Astrocyte (in vitro differentiated cells and primary cell): Measurements from ENCODE around the gene SPNS2. TPM values are rescaled to one million over a fixed set of nuclear protein-coding genes. Genes with fewer than 3 reads are reported as not detected.

Source experiments
- DNase-seq: peaks from one replicate; pipeline ENCODE4 v3.0.0-alpha.2; 2010; ENCODE audit warnings: low read depth
- FAIRE-seq: peaks from 2 replicates; lab custom pipeline; 2011; peaks lifted over from hg19 to GRCh38; lab: Jason Lieb, UNC
- H2AFZ ChIP-seq: 2 replicates; pipeline ENCODE4 v1.6.0; 2012; ENCODE audit warnings: low read depth, low read length, inconsistent platforms
- H3K27ac ChIP-seq: 2 replicates; pipeline ENCODE4 v1.5.1; 2011; ENCODE audit warnings: low read depth, low read length, inconsistent platforms
- H3K27me3 ChIP-seq: 2 replicates; pipeline ENCODE4 v1.6.0; 2011; ENCODE audit warnings: low read length, inconsistent platforms; ENCODE audit not compliant: insufficient read depth
- H3K36me3 ChIP-seq: 2 replicates; pipeline ENCODE4 v1.5.1; 2011; ENCODE audit warnings: low read length, inconsistent platforms; ENCODE audit not compliant: insufficient read depth
- H3K4me1 ChIP-seq: 2 replicates; pipeline ENCODE4 v1.5.1; 2011; ENCODE audit warnings: low read length, inconsistent platforms; ENCODE audit not compliant: insufficient read depth
- H3K4me2 ChIP-seq: 2 replicates; pipeline ENCODE4 v1.6.0; 2012; ENCODE audit warnings: low read length, inconsistent platforms
- H3K4me3 ChIP-seq: 2 replicates; pipeline ENCODE4 v1.5.1; 2011; ENCODE audit warnings: low read depth, mild to moderate bottlenecking, low read length, inconsistent platforms; ENCODE audit not compliant: insufficient read depth
- H3K79me2 ChIP-seq: 2 replicates; pipeline ENCODE4 v1.6.0; 2012; ENCODE audit warnings: mild to moderate bottlenecking, low read length, inconsistent platforms; ENCODE audit not compliant: insufficient read depth
- H3K9ac ChIP-seq: 2 replicates; pipeline ENCODE4 v1.6.0; 2012; ENCODE audit warnings: mild to moderate bottlenecking, low read length, inconsistent platforms
- H3K9me3 ChIP-seq: 2 replicates; pipeline ENCODE4 v1.5.1; 2012; ENCODE audit warnings: low read depth, mild to moderate bottlenecking, low read length, inconsistent platforms; ENCODE audit not compliant: insufficient read depth
- H4K20me1 ChIP-seq: 2 replicates; pipeline ENCODE4 v1.6.0; 2012; ENCODE audit warnings: low read length, inconsistent platforms; ENCODE audit not compliant: insufficient read depth
- H3K27ac Mint-ChIP-seq: one replicate; pipeline ENCODE4 v1.8.0; 2021; ENCODE audit warnings: mild to moderate bottlenecking, mixed read lengths; ENCODE audit not compliant: unreplicated experiment
- H3K27me3 Mint-ChIP-seq: one replicate; pipeline ENCODE4 v1.8.0; 2021; ENCODE audit warnings: low read depth, mixed read lengths; ENCODE audit not compliant: unreplicated experiment
- H3K36me3 Mint-ChIP-seq: one replicate; pipeline ENCODE4 v1.8.0; 2021; ENCODE audit warnings: low read depth, mixed read lengths; ENCODE audit not compliant: unreplicated experiment
- H3K4me1 Mint-ChIP-seq: one replicate; pipeline ENCODE4 v1.8.0; 2021; ENCODE audit warnings: low read depth, mixed read lengths; ENCODE audit not compliant: unreplicated experiment
- H3K4me3 Mint-ChIP-seq: one replicate; pipeline ENCODE4 v1.8.0; 2021; ENCODE audit warnings: mild to moderate bottlenecking, moderate library complexity, mixed read lengths; ENCODE audit not compliant: unreplicated experiment
- H3K9me3 Mint-ChIP-seq: one replicate; pipeline ENCODE4 v1.8.0; 2021; ENCODE audit warnings: mild to moderate bottlenecking, mixed read lengths; ENCODE audit not compliant: unreplicated experiment
- EZH2 ChIP-seq: IDR thresholded peaks from 2 replicates; pipeline ENCODE4 v1.6.1; 2012; ENCODE audit warnings: mild to moderate bottlenecking, low read length, inconsistent platforms; ENCODE audit not compliant: insufficient read depth
- total RNA-seq: library from RNA; stranded (reverse); gene quantifications from 2 replicates; pipeline ENCODE4 v1.2.1, GENCODE V29; 2021
- TF ChIP-seq, protein P1 (sequence below): IDR thresholded peaks from 2 replicates; pipeline ENCODE4 v1.5.1; 2011; ENCODE audit warnings: low read depth, mild to moderate bottlenecking, inconsistent platforms, low read length, moderate library complexity; ENCODE audit not compliant: insufficient read depth

The SPNS2 gene
- total RNA-seq, 1 donor from 2014 or later: 4.3 TPM

DNA sequence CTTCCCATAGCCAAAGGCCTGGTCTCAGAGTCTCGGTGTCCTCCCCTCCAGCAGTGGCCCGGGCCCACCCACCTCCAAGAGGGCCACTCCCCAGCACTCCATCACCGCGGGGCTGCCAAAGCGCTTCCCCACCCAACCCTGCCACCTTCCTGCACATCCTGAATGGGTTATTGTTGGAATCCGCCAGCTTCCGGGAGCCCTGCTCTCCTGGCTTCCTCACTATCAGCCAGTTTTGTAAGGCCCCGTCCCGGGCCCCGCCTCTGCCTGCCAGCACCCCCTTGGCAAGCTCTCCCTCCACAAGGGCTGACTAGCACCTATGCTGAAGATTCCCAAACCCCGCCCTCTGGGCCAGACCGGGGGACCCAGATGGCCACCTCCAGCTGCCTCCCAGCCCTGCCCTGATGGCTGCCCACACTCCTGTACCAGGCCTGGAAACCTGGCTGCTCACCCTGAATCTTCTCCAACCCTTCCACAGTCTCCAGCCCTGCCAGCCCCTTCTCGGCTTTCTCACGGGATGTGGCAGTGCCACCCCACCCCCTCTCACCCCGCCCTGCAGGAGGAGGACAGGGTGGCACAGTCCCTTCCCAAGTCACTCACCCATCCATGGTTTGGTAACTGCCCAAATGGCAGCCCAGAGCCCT lies 42.1 kb downstream of the SPNS2 start:
- H3K27ac ChIP-seq: no peak overlapping the region
- no peaks in the 10 kb centered on the region for H3K27me3 Mint-ChIP-seq
- no peak for FAIRE-seq
- no peaks in the 10 kb centered on the region for H3K9me3 Mint-ChIP-seq
- no peak overlapping the region for H3K27ac Mint-ChIP-seq
- peaks cover 2% of the 10 kb centered on the region for H3K4me1 Mint-ChIP-seq
- H3K4me3 ChIP-seq: no peak overlapping the region
- no peaks in the 10 kb centered on the region for H3K27me3 ChIP-seq
- no peak for DNase-seq
- no peak for TF ChIP-seq EZH2
- TF ChIP-seq, protein P1, sequence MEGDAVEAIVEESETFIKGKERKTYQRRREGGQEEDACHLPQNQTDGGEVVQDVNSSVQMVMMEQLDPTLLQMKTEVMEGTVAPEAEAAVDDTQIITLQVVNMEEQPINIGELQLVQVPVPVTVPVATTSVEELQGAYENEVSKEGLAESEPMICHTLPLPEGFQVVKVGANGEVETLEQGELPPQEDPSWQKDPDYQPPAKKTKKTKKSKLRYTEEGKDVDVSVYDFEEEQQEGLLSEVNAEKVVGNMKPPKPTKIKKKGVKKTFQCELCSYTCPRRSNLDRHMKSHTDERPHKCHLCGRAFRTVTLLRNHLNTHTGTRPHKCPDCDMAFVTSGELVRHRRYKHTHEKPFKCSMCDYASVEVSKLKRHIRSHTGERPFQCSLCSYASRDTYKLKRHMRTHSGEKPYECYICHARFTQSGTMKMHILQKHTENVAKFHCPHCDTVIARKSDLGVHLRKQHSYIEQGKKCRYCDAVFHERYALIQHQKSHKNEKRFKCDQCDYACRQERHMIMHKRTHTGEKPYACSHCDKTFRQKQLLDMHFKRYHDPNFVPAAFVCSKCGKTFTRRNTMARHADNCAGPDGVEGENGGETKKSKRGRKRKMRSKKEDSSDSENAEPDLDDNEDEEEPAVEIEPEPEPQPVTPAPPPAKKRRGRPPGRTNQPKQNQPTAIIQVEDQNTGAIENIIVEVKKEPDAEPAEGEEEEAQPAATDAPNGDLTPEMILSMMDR: no peak
- H3K4me3 Mint-ChIP-seq: no peak overlapping the region
- H3K4me2 ChIP-seq: no peak overlapping the region
- peaks cover 3% of the 10 kb centered on the region for H3K4me1 ChIP-seq
- H3K36me3 Mint-ChIP-seq: no peaks in the 10 kb centered on the region
- H3K9me3 ChIP-seq: no peaks in the 10 kb centered on the region
- H3K79me2 ChIP-seq: no peaks in the 10 kb centered on the region
- H2AFZ ChIP-seq: no peak overlapping the region
- no peaks in the 10 kb centered on the region for H3K36me3 ChIP-seq
- peaks cover 18% of the 10 kb centered on the region for H4K20me1 ChIP-seq
- H3K9ac ChIP-seq: no peak overlapping the region

DNA sequence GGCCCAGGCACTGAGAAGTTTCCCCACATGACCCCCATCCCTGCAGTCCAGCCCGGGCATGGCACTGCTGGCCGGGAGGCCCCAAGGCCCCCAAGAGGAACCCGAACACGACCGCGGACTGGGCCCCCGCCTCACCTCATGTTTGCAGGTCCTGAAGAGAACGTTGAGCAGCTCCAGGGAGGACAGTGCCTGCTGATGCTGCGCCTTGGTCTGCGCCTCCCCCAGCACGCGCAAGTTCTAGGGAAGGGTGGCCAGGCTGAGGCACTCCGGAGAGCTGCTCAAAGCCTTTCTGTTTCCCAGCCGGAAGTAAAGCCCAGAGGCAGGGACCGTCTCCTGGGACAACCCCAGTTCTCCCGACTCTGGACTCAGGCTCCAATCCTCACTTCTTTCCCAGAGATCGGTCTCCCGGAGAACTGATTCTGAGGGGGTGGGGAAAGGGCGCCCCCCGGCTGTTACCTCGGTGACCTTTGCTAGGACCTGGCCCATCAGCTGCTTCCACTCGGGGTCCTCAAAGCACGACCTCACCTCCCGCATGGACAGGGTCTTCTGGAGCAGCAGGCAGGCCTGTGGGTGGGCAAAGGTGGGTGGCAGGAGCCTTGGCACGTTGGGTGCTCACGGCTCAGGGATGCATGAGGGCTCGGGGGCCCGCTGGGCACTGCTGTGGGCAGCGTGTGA lies 42.8 kb downstream of the SPNS2 start:
- peaks cover under 1% of the 10 kb centered on the region for H3K36me3 Mint-ChIP-seq

More for the DNA sequence above, 42.8 kb downstream of the SPNS2 start:
- H3K4me1 Mint-ChIP-seq: peaks cover 1% of the 10 kb centered on the region
- no peaks in the 10 kb centered on the region for H3K27me3 Mint-ChIP-seq
- no peaks in the 10 kb centered on the region for H3K9me3 Mint-ChIP-seq
- peaks cover 1% of the 10 kb centered on the region for H3K36me3 ChIP-seq
- TF ChIP-seq, protein P1: no peak
- no peak for TF ChIP-seq EZH2
- FAIRE-seq (no peak), DNase-seq (no peak)
- H3K27ac Mint-ChIP-seq: no peak overlapping the region
- H3K4me1 ChIP-seq: peaks cover 2% of the 10 kb centered on the region
- no peak overlapping the region for H3K4me3 ChIP-seq
- H3K27me3 ChIP-seq: no peaks in the 10 kb centered on the region
- H3K4me3 Mint-ChIP-seq: no peak overlapping the region
- H3K79me2 ChIP-seq: no peaks in the 10 kb centered on the region
- no peak overlapping the region for H2AFZ ChIP-seq
- H3K9me3 ChIP-seq: no peaks in the 10 kb centered on the region
- H3K9ac ChIP-seq: no peak overlapping the region
- no peak overlapping the region for H3K27ac ChIP-seq
- H4K20me1 ChIP-seq: peaks cover 22% of the 10 kb centered on the region
- H3K4me2 ChIP-seq: no peak overlapping the region
